H1 (cell line): ENCODE results near the gene ZNF525. TPM values are rescaled to one million over a fixed set of nuclear protein-coding genes. Genes with fewer than 3 reads are reported as not detected.

Source experiments
- CTCF ChIA-PET: fragments of 300-600 bp; sonication (Branson Sonifier 250); formaldehyde crosslinking; loops from one replicate; lab custom pipeline; 2021; ENCODE audit not compliant: partially characterized antibody; lab: Charles Lee
- POLR2A ChIA-PET: fragments of 300-600 bp; sonication (Branson Sonifier 250); formaldehyde crosslinking; loops from one replicate; lab custom pipeline; 2021; ENCODE audit warnings: inconsistent platforms; ENCODE audit not compliant: partially characterized antibody; lab: Charles Lee
- DNase-seq, 2 experiments: peaks; one replicate each; pipeline versions ENCODE4 v3.0.0 to v3.0.0-alpha.2; 2010 to 2022; ENCODE audit warnings: low spot score in 2 of 2, low read depth in 1 of 2, mixed read lengths in 1 of 2
- FAIRE-seq: peaks from 2 replicates; lab custom pipeline; 2011; peaks lifted over from hg19 to GRCh38; lab: Jason Lieb, UNC
- H2AFZ ChIP-seq: 2 replicates; pipeline ENCODE4 v1.8.1; 2012; ENCODE audit warnings: low read length, inconsistent platforms
- H2AK5ac ChIP-seq: 2 replicates; pipeline ENCODE4 v1.6.1; 2013; ENCODE audit warnings: low read depth, low read length
- H2BK120ac ChIP-seq: replicated peaks from 2 replicates; pipeline ENCODE3; 2013; ENCODE audit warnings: low read depth, low read length, inconsistent platforms
- H2BK12ac ChIP-seq: 2 replicates; pipeline ENCODE4 v1.6.1; 2013; ENCODE audit warnings: low read depth, low read length
- H2BK15ac ChIP-seq: 2 replicates; pipeline ENCODE4 v1.6.1; 2013; ENCODE audit warnings: low read length
- H2BK20ac ChIP-seq: 2 replicates; pipeline ENCODE4 v1.6.1; 2013; ENCODE audit warnings: low read length
- H2BK5ac ChIP-seq: 2 replicates; pipeline ENCODE4 v1.6.1; 2013; ENCODE audit warnings: low read depth, low read length
- H3K14ac ChIP-seq: 2 replicates; pipeline ENCODE4 v1.6.1; 2013; ENCODE audit warnings: inconsistent platforms; ENCODE audit not compliant: insufficient read length
- H3K18ac ChIP-seq: 2 replicates; pipeline ENCODE4 v1.6.1; 2013; ENCODE audit warnings: low read length; ENCODE audit errors: extremely low read depth
- H3K23ac ChIP-seq: 2 replicates; pipeline ENCODE4 v1.6.1; 2013; ENCODE audit warnings: inconsistent platforms; ENCODE audit not compliant: insufficient read length
- H3K23me2 ChIP-seq: 2 replicates; pipeline ENCODE4 v1.6.1; 2013; ENCODE audit warnings: low read depth, low read length
- H3K27ac ChIP-seq: 2 replicates; pipeline ENCODE4 v1.6.1; 2011; ENCODE audit warnings: low read depth, low read length, inconsistent platforms
- H3K27me3 ChIP-seq, 4 experiments: replicated peaks in 1 of 4; 1 replicate in 1 of 4; 2 replicates in 3 of 4; pipeline versions ENCODE4 v1.6.1 to v1.8.1; 2011 to 2013; ENCODE audit warnings: low read length in 3 of 4, mild to moderate bottlenecking in 3 of 4, inconsistent platforms in 2 of 4, mixed read lengths in 2 of 4, moderate library complexity in 1 of 4; ENCODE audit not compliant: control insufficient read depth in 3 of 4, insufficient read depth in 3 of 4; ENCODE audit errors: extremely low read depth in 1 of 4
- H3K36me3 ChIP-seq, 4 experiments: 2 replicates each; pipeline versions ENCODE4 v1.6.1 to v1.8.1; 2011 to 2013; ENCODE audit warnings: mild to moderate bottlenecking in 4 of 4, low read length in 3 of 4, moderate library complexity in 2 of 4, control low read depth in 1 of 4, inconsistent platforms in 1 of 4; ENCODE audit not compliant: insufficient read depth in 4 of 4, control insufficient read depth in 2 of 4
- H3K4ac ChIP-seq: replicated peaks from 2 replicates; pipeline ENCODE3; 2013; ENCODE audit warnings: low read length, low read depth, mixed read lengths, inconsistent platforms; ENCODE audit not compliant: insufficient read length
- H3K4me1 ChIP-seq, 4 experiments: replicated peaks in 1 of 4; 1 replicate in 1 of 4; 2 replicates in 3 of 4; pipeline versions ENCODE4 v1.6.1 to v1.8.1; 2011 to 2013; ENCODE audit warnings: low read length in 3 of 4, inconsistent platforms in 2 of 4, mixed read lengths in 1 of 4; ENCODE audit not compliant: insufficient read depth in 4 of 4, control insufficient read depth in 3 of 4
- H3K4me2 ChIP-seq, 2 experiments: 2 replicates each; pipeline versions ENCODE4 v1.6.1 to v1.8.1; 2011 to 2013; ENCODE audit warnings: low read depth in 2 of 2, low read length in 2 of 2, control low read depth in 1 of 2, inconsistent platforms in 1 of 2, mild to moderate bottlenecking in 1 of 2; ENCODE audit not compliant: insufficient read depth in 1 of 2
- H3K4me3 ChIP-seq, 4 experiments: fragments of 200-600, 300-600 bp in 1 of 4; sonication (generic), shearing (Covaris generic), sonication (Bioruptor Twin) in 1 of 4; 2 replicates each; pipeline versions ENCODE4 v1.5.1 to v1.8.1; 2011 to 2016; ENCODE audit warnings: low read length in 4 of 4, low read depth in 3 of 4, control low read depth in 2 of 4, inconsistent platforms in 2 of 4, mild to moderate bottlenecking in 2 of 4, mixed read lengths in 1 of 4, moderate library complexity in 1 of 4; ENCODE audit not compliant: insufficient read depth in 2 of 4; ENCODE audit errors: extremely low read depth in 1 of 4
- H3K56ac ChIP-seq: replicated peaks from 2 replicates; pipeline ENCODE3; 2013; ENCODE audit warnings: low read depth, mild to moderate bottlenecking, mixed read lengths, low read length, inconsistent platforms; ENCODE audit not compliant: insufficient read length
- H3K79me1 ChIP-seq: 2 replicates; pipeline ENCODE4 v1.6.1; 2013; ENCODE audit warnings: low read depth, low read length, control low read depth
- H3K79me2 ChIP-seq, 2 experiments: 2 replicates each; pipeline versions ENCODE4 v1.6.1 to v1.8.1; 2012 to 2013; ENCODE audit warnings: low read length in 2 of 2, mild to moderate bottlenecking in 2 of 2, inconsistent platforms in 1 of 2; ENCODE audit not compliant: insufficient read depth in 2 of 2, control insufficient read depth in 1 of 2
- H3K9ac ChIP-seq, 4 experiments: replicated peaks in 1 of 4; 1 replicate in 1 of 4; 2 replicates in 3 of 4; pipeline versions ENCODE4 v1.6.1 to v1.8.1; 2011 to 2013; ENCODE audit warnings: low read depth in 3 of 4, low read length in 3 of 4, control low read depth in 2 of 4, mild to moderate bottlenecking in 2 of 4, moderate library complexity in 2 of 4, inconsistent platforms in 1 of 4; ENCODE audit errors: extremely low read depth in 1 of 4
- H3K9me3 ChIP-seq, 2 experiments: 2 replicates each; pipeline versions ENCODE4 v1.6.1 to v1.8.1; 2012 to 2013; ENCODE audit warnings: mild to moderate bottlenecking in 2 of 2, moderate library complexity in 2 of 2, control low read depth in 1 of 2, inconsistent platforms in 1 of 2, low read depth in 1 of 2, low read length in 1 of 2, mixed read lengths in 1 of 2; ENCODE audit not compliant: insufficient read depth in 2 of 2
- H4K20me1 ChIP-seq, 2 experiments: replicated peaks in 1 of 2; 2 replicates each; pipeline versions ENCODE3 to v1.8.1; 2011 to 2013; ENCODE audit warnings: inconsistent platforms in 2 of 2, low read length in 2 of 2, mild to moderate bottlenecking in 1 of 2; ENCODE audit not compliant: insufficient read depth in 2 of 2, control insufficient read depth in 1 of 2
- H4K5ac ChIP-seq: 2 replicates; pipeline ENCODE4 v1.6.1; 2013; ENCODE audit warnings: low read length, low read depth, mixed read lengths, inconsistent platforms; ENCODE audit not compliant: insufficient read length
- H4K8ac ChIP-seq: 2 replicates; pipeline ENCODE4 v1.8.0; 2013; ENCODE audit warnings: mild to moderate bottlenecking, moderate library complexity, low read length, inconsistent platforms; ENCODE audit not compliant: insufficient read depth; ENCODE audit errors: extremely low read depth
- H4K91ac ChIP-seq: replicated peaks from 2 replicates; pipeline ENCODE3; 2013; ENCODE audit warnings: low read length, mixed read lengths, inconsistent platforms; ENCODE audit not compliant: insufficient read length
- BCL11A ChIP-seq, 2 experiments: IDR thresholded peaks; one replicate each; pipeline ENCODE4 v1.6.1; 2011; ENCODE audit warnings: low read depth in 2 of 2, low read length in 2 of 2, mild to moderate bottlenecking in 2 of 2
- E2F6 ChIP-seq: IDR thresholded peaks from 2 replicates; pipeline ENCODE4 v1.6.1; 2012; ENCODE audit warnings: inconsistent platforms
- JUND ChIP-seq: IDR thresholded peaks from 2 replicates; pipeline ENCODE4 v1.6.1; 2011; ENCODE audit warnings: mild to moderate bottlenecking, improper control_type of control experiment, low read length
- KDM4A ChIP-seq: IDR thresholded peaks from one replicate; pipeline ENCODE4 v1.7.1; 2012; ENCODE audit warnings: low read depth, mild to moderate bottlenecking, moderate library complexity, low read length, inconsistent platforms; ENCODE audit not compliant: severe bottlenecking
- POLR2A ChIP-seq, 2 experiments: IDR thresholded peaks; 1 replicate in 1 of 2; 2 replicates in 1 of 2; pipeline ENCODE4 v1.6.1; 2011; ENCODE audit warnings: low read depth in 2 of 2, low read length in 2 of 2, mild to moderate bottlenecking in 2 of 2; ENCODE audit errors: control extremely low read depth in 1 of 2
- POLR2AphosphoS5 ChIP-seq: IDR thresholded peaks from 2 replicates; pipeline ENCODE4 v1.6.1; 2011; ENCODE audit warnings: low read depth, low read length
- SIX5 ChIP-seq: IDR thresholded peaks from 2 replicates; pipeline ENCODE4 v1.6.1; 2011; ENCODE audit warnings: mild to moderate bottlenecking, low read depth, low read length
- SP1 ChIP-seq: IDR thresholded peaks from 2 replicates; pipeline ENCODE4 v1.6.1; 2011; ENCODE audit warnings: low read depth, low read length
- TAF1 ChIP-seq: IDR thresholded peaks from 2 replicates; pipeline ENCODE4 v1.6.1; 2011; ENCODE audit warnings: mild to moderate bottlenecking, low read depth, low read length
- TBP ChIP-seq: IDR thresholded peaks from 2 replicates; pipeline ENCODE4 v1.6.1; 2011; ENCODE audit warnings: low read depth, low read length, improper control_type of control experiment
- WGBS, 2 experiments: shearing (Covaris generic) in 1 of 2; methylation state at CpG; one replicate each; pipeline versions ENCODE4 v1.1.6 to v1.1.7; 2013 to 2015; ENCODE audit warnings: low lambda C conversion rate in 2 of 2, mixed read lengths in 2 of 2, inconsistent platforms in 1 of 2, low coverage in 1 of 2, missing lambda C conversion rate in 1 of 2; ENCODE audit not compliant: insufficient replicate concordance in 2 of 2, insufficient coverage in 1 of 2, insufficient read length in 1 of 2; ENCODE audit errors: extremely low coverage in 1 of 2, missing lambda C conversion rate in 1 of 2; 5-methylcytosine and 5-hydroxymethylcytosine counted together
- polyA plus RNA-seq, 7 experiments: library from polyadenylated mRNA; depleted of rRNA in 3 of 7; stranded (reverse) in 5 of 7; unstranded in 2 of 7; fragments of >200 nt in 5 of 7; fragments of 200-250 nt in 2 of 7; gene quantifications; 1 replicate in 5 of 7; 2 replicates in 1 of 7; 4 replicates in 1 of 7; pipeline versions ENCODE4 v1.2.1 to v1.2.3, GENCODE V29; 2011 to 2013; ENCODE audit warnings: missing spikeins in 2 of 7, mixed read lengths in 2 of 7
- total RNA-seq: library from RNA; stranded (reverse); fragmentation: NEBNext Ultra II Directional; extraction: Animal tissue kit (Norgen Biotek cat#: 25700); gene quantifications from 2 replicates; pipeline ENCODE4 v1.2.1, GENCODE V29; 2021

The ZNF525 gene
- total and polyA plus RNA-seq, 2 of the 8 experiments (the other 6 are each of a cell fraction or from before 2014, with no cell fraction given), result 8.2 to 63.4 TPM

GRCh38 chr19:53333463-53334449 lies 31.7 kb upstream of the ZNF525 start, which contains the start of gene ZNF845:
ZNF845 (plus strand) TSS chr19:53333749; CDS start chr19:53341308, 7,559 bp downstream.
- H3K23ac ChIP-seq, result no peak within 1 kb of the TSS
- 0 out of 2 replicates have a peak within 1 kb of the TSS, but pooled peaks have one; percentile 68 for H2BK12ac ChIP-seq
- peak within 1 kb of the TSS; percentile 85 for H4K8ac ChIP-seq
- no peaks in the 10 kb centered on the region for H3K27me3 ChIP-seq
- no peak within 1 kb of the TSS for H3K14ac ChIP-seq
- H3K56ac ChIP-seq, result no peak within 1 kb of the TSS
- peaks cover 0 to 5% (median 0%) of the 10 kb centered on the region in 4 experiments; a peak in 3 of 8 replicates for H3K36me3 ChIP-seq
- no peak within 1 kb of the TSS for H3K18ac ChIP-seq
- no peaks in the 10 kb centered on the region; the same call in 1 of the 2 replicates for H3K23me2 ChIP-seq
- peak within 1 kb of the TSS; percentile 34 for H4K5ac ChIP-seq
- H3K27ac ChIP-seq, result peak within 1 kb of the TSS; percentile 1; the same call in 1 of the 2 replicates
- DNase-seq (peak; percentile 79 to 100), FAIRE-seq (peak; percentile 50)
- H4K91ac ChIP-seq, result no peak within 1 kb of the TSS
- H3K4ac ChIP-seq, result no peak within 1 kb of the TSS
- POLR2A ChIA-PET, result interaction anchor here (0.6 to 2.1 kb wide), 3 partner anchors 39 to 262 kb away, joined by 3 to 5 read pairs (median 5); no protein-coding TSS in a partner anchor
- no peak within 1 kb of the TSS for H2AK5ac ChIP-seq
- H2BK120ac ChIP-seq, result no peak within 1 kb of the TSS
- no peaks in the 10 kb centered on the region for H4K20me1 ChIP-seq
- peak within 1 kb of the TSS; percentile 44 to 77 for H3K4me2 ChIP-seq
- peaks cover 2% of the 10 kb centered on the region for H3K79me1 ChIP-seq
- peak within 1 kb of the TSS; percentile 78 to 97 (median 87) for H3K4me3 ChIP-seq
- no peak within 1 kb of the TSS for H2BK20ac ChIP-seq
- H3K79me2 ChIP-seq, result peaks cover 0 to 18% of the 10 kb centered on the region in 2 experiments; a peak in 1 of 4 replicates
- 1% methylated on average over 51 of the region's 61 CpGs; no CpG with 5 or more reads in 1 of the 2 experiments for WGBS, 2 experiments
- H3K4me1 ChIP-seq, result no peaks in the 10 kb centered on the region
- H3K9me3 ChIP-seq, result peaks cover 0 to 3% of the 10 kb centered on the region in 2 experiments; a peak in 2 of 4 replicates
- CTCF ChIA-PET, result interaction anchor here (0.6 to 1.2 kb wide), 2 partner anchors 25 to 249 kb away, joined by 3 to 5 read pairs; no protein-coding TSS in a partner anchor
- H3K9ac ChIP-seq, result peak within 1 kb of the TSS; percentile 59 to 91 (median 72)
- peak within 1 kb of the TSS; percentile 90 for H2AFZ ChIP-seq
- H2BK5ac ChIP-seq, result no peak within 1 kb of the TSS
- H2BK15ac ChIP-seq, result no peak within 1 kb of the TSS
- TF ChIP-seq TAF1 (peak; percentile 67), TBP (peak; percentile 18; the same call in 1 of the 2 replicates), KDM4A (peak; percentile 53), SIX5 (no peak), POLR2AphosphoS5 (peak; percentile 74; the same call in 1 of the 2 replicates), E2F6 (peak; percentile 57), POLR2A (IDR thresholded peaks at IDR 0.05; ENCODE audit: control extremely low read depth in 1 of 2, low read depth in 2 of 2, low read length in 2 of 2) (peak in 1 of 2 experiments; percentile 82; a peak in 2 of 3 replicates), SP1 (peak; percentile 51; the same call in 1 of the 2 replicates), BCL11A (IDR thresholded peaks at IDR 0.05; ENCODE audit: low read depth in 2 of 2, low read length in 2 of 2) (no peak), JUND (no peak)
